Breast epithelium (tissue), 3 donors: Measurements from ENCODE around the gene TOGARAM1.

Source experiments
- POLR2AphosphoS5 ChIP-seq, 3 donors: sonication (generic); formaldehyde crosslinking; IDR thresholded peaks; one replicate each; pipeline ENCODE4 v1.6.1; 2017; ENCODE audit warnings: antibody characterized with exemption in 3 of 3
- TF ChIP-seq, protein P1 (sequence below), 3 donors: fragments of 450-650 bp; IDR thresholded peaks; one replicate each; pipeline ENCODE4 v1.5.1; 2016 to 2017; ENCODE audit warnings: antibody characterized with exemption in 3 of 3, mild to moderate bottlenecking in 3 of 3, moderate library complexity in 3 of 3

DNA sequence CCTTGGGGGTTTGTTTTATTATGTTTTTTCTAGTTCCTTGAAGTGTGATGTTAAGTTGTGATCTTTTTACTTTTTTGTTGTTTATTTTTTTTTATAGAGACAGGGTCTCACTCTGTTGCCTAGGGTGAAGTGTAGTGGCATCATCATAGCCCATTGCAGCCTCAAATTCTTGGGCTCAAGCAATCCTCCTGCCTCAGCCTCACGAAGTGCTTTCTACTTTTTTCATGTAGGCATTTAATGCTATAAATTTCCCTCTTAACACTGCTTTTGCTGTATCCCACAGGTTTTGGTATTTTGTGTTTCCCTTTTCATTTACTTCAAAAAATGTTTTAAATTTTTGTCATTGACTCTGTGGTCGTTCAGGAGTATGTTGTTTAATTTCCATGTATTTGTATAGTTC is 95.4 kb downstream of the TOGARAM1 start:
- TF ChIP-seq, protein P1, sequence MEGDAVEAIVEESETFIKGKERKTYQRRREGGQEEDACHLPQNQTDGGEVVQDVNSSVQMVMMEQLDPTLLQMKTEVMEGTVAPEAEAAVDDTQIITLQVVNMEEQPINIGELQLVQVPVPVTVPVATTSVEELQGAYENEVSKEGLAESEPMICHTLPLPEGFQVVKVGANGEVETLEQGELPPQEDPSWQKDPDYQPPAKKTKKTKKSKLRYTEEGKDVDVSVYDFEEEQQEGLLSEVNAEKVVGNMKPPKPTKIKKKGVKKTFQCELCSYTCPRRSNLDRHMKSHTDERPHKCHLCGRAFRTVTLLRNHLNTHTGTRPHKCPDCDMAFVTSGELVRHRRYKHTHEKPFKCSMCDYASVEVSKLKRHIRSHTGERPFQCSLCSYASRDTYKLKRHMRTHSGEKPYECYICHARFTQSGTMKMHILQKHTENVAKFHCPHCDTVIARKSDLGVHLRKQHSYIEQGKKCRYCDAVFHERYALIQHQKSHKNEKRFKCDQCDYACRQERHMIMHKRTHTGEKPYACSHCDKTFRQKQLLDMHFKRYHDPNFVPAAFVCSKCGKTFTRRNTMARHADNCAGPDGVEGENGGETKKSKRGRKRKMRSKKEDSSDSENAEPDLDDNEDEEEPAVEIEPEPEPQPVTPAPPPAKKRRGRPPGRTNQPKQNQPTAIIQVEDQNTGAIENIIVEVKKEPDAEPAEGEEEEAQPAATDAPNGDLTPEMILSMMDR (IDR thresholded peaks at IDR 0.05): no peak
- no peak for TF ChIP-seq POLR2AphosphoS5 (IDR thresholded peaks at IDR 0.05)
